ENCODE measurements around the gene METTL23.

GRCh38 chr17:76757256-76757655 is 30.6 kb downstream of the METTL23 start:
- TF ChIP-seq CTCF (IDR thresholded peaks at IDR 0.05) (no peak), ZFX (IDR thresholded peaks at IDR 0.05; ENCODE audit: borderline replicate concordance) (no peak)
